H1 (cell line): ENCODE data around the gene KCP. TPM values are rescaled to one million over a fixed set of nuclear protein-coding genes. Genes with fewer than 3 reads are reported as not detected.
A peak's percentile ranks its signal among the peaks of the same experiment; 100 is the strongest.

Source experiments
- CTCF ChIA-PET: fragments of 300-600 bp; sonication (Branson Sonifier 250); formaldehyde crosslinking; loops from one replicate; lab custom pipeline; 2021; ENCODE audit not compliant: partially characterized antibody; lab: Charles Lee
- POLR2A ChIA-PET: fragments of 300-600 bp; sonication (Branson Sonifier 250); formaldehyde crosslinking; loops from one replicate; lab custom pipeline; 2021; ENCODE audit warnings: inconsistent platforms; ENCODE audit not compliant: partially characterized antibody; lab: Charles Lee
- DNase-seq, 2 experiments: peaks; one replicate each; pipeline versions ENCODE4 v3.0.0 to v3.0.0-alpha.2; 2010 to 2022; ENCODE audit warnings: low spot score in 2 of 2, low read depth in 1 of 2, mixed read lengths in 1 of 2
- FAIRE-seq: peaks from 2 replicates; lab custom pipeline; 2011; peaks lifted over from hg19 to GRCh38; lab: Jason Lieb, UNC
- H2AFZ ChIP-seq: 2 replicates; pipeline ENCODE4 v1.8.1; 2012; ENCODE audit warnings: low read length, inconsistent platforms
- H2AK5ac ChIP-seq: 2 replicates; pipeline ENCODE4 v1.6.1; 2013; ENCODE audit warnings: low read depth, low read length
- H2BK120ac ChIP-seq: replicated peaks from 2 replicates; pipeline ENCODE3; 2013; ENCODE audit warnings: low read depth, low read length, inconsistent platforms
- H2BK12ac ChIP-seq: 2 replicates; pipeline ENCODE4 v1.6.1; 2013; ENCODE audit warnings: low read depth, low read length
- H2BK15ac ChIP-seq: 2 replicates; pipeline ENCODE4 v1.6.1; 2013; ENCODE audit warnings: low read length
- H2BK20ac ChIP-seq: 2 replicates; pipeline ENCODE4 v1.6.1; 2013; ENCODE audit warnings: low read length
- H2BK5ac ChIP-seq: 2 replicates; pipeline ENCODE4 v1.6.1; 2013; ENCODE audit warnings: low read depth, low read length
- H3K14ac ChIP-seq: 2 replicates; pipeline ENCODE4 v1.6.1; 2013; ENCODE audit warnings: inconsistent platforms; ENCODE audit not compliant: insufficient read length
- H3K18ac ChIP-seq: 2 replicates; pipeline ENCODE4 v1.6.1; 2013; ENCODE audit warnings: low read length; ENCODE audit errors: extremely low read depth
- H3K23ac ChIP-seq: 2 replicates; pipeline ENCODE4 v1.6.1; 2013; ENCODE audit warnings: inconsistent platforms; ENCODE audit not compliant: insufficient read length
- H3K23me2 ChIP-seq: 2 replicates; pipeline ENCODE4 v1.6.1; 2013; ENCODE audit warnings: low read depth, low read length
- H3K27ac ChIP-seq: 2 replicates; pipeline ENCODE4 v1.6.1; 2011; ENCODE audit warnings: low read depth, low read length, inconsistent platforms
- H3K27me3 ChIP-seq, 4 experiments: replicated peaks in 1 of 4; 1 replicate in 1 of 4; 2 replicates in 3 of 4; pipeline versions ENCODE4 v1.6.1 to v1.8.1; 2011 to 2013; ENCODE audit warnings: low read length in 3 of 4, mild to moderate bottlenecking in 3 of 4, inconsistent platforms in 2 of 4, mixed read lengths in 2 of 4, moderate library complexity in 1 of 4; ENCODE audit not compliant: control insufficient read depth in 3 of 4, insufficient read depth in 3 of 4; ENCODE audit errors: extremely low read depth in 1 of 4
- H3K36me3 ChIP-seq, 4 experiments: 2 replicates each; pipeline versions ENCODE4 v1.6.1 to v1.8.1; 2011 to 2013; ENCODE audit warnings: mild to moderate bottlenecking in 4 of 4, low read length in 3 of 4, moderate library complexity in 2 of 4, control low read depth in 1 of 4, inconsistent platforms in 1 of 4; ENCODE audit not compliant: insufficient read depth in 4 of 4, control insufficient read depth in 2 of 4
- H3K4ac ChIP-seq: replicated peaks from 2 replicates; pipeline ENCODE3; 2013; ENCODE audit warnings: low read length, low read depth, mixed read lengths, inconsistent platforms; ENCODE audit not compliant: insufficient read length
- H3K4me1 ChIP-seq, 4 experiments: replicated peaks in 1 of 4; 1 replicate in 1 of 4; 2 replicates in 3 of 4; pipeline versions ENCODE4 v1.6.1 to v1.8.1; 2011 to 2013; ENCODE audit warnings: low read length in 3 of 4, inconsistent platforms in 2 of 4, mixed read lengths in 1 of 4; ENCODE audit not compliant: insufficient read depth in 4 of 4, control insufficient read depth in 3 of 4
- H3K4me2 ChIP-seq, 2 experiments: 2 replicates each; pipeline versions ENCODE4 v1.6.1 to v1.8.1; 2011 to 2013; ENCODE audit warnings: low read depth in 2 of 2, low read length in 2 of 2, control low read depth in 1 of 2, inconsistent platforms in 1 of 2, mild to moderate bottlenecking in 1 of 2; ENCODE audit not compliant: insufficient read depth in 1 of 2
- H3K4me3 ChIP-seq, 4 experiments: fragments of 200-600, 300-600 bp in 1 of 4; sonication (generic), shearing (Covaris generic), sonication (Bioruptor Twin) in 1 of 4; 2 replicates each; pipeline versions ENCODE4 v1.5.1 to v1.8.1; 2011 to 2016; ENCODE audit warnings: low read length in 4 of 4, low read depth in 3 of 4, control low read depth in 2 of 4, inconsistent platforms in 2 of 4, mild to moderate bottlenecking in 2 of 4, mixed read lengths in 1 of 4, moderate library complexity in 1 of 4; ENCODE audit not compliant: insufficient read depth in 2 of 4; ENCODE audit errors: extremely low read depth in 1 of 4
- H3K56ac ChIP-seq: replicated peaks from 2 replicates; pipeline ENCODE3; 2013; ENCODE audit warnings: low read depth, mild to moderate bottlenecking, mixed read lengths, low read length, inconsistent platforms; ENCODE audit not compliant: insufficient read length
- H3K79me1 ChIP-seq: 2 replicates; pipeline ENCODE4 v1.6.1; 2013; ENCODE audit warnings: low read depth, low read length, control low read depth
- H3K79me2 ChIP-seq, 2 experiments: 2 replicates each; pipeline versions ENCODE4 v1.6.1 to v1.8.1; 2012 to 2013; ENCODE audit warnings: low read length in 2 of 2, mild to moderate bottlenecking in 2 of 2, inconsistent platforms in 1 of 2; ENCODE audit not compliant: insufficient read depth in 2 of 2, control insufficient read depth in 1 of 2
- H3K9ac ChIP-seq, 4 experiments: replicated peaks in 1 of 4; 1 replicate in 1 of 4; 2 replicates in 3 of 4; pipeline versions ENCODE4 v1.6.1 to v1.8.1; 2011 to 2013; ENCODE audit warnings: low read depth in 3 of 4, low read length in 3 of 4, control low read depth in 2 of 4, mild to moderate bottlenecking in 2 of 4, moderate library complexity in 2 of 4, inconsistent platforms in 1 of 4; ENCODE audit errors: extremely low read depth in 1 of 4
- H3K9me3 ChIP-seq, 2 experiments: 2 replicates each; pipeline versions ENCODE4 v1.6.1 to v1.8.1; 2012 to 2013; ENCODE audit warnings: mild to moderate bottlenecking in 2 of 2, moderate library complexity in 2 of 2, control low read depth in 1 of 2, inconsistent platforms in 1 of 2, low read depth in 1 of 2, low read length in 1 of 2, mixed read lengths in 1 of 2; ENCODE audit not compliant: insufficient read depth in 2 of 2
- H4K20me1 ChIP-seq, 2 experiments: replicated peaks in 1 of 2; 2 replicates each; pipeline versions ENCODE3 to v1.8.1; 2011 to 2013; ENCODE audit warnings: inconsistent platforms in 2 of 2, low read length in 2 of 2, mild to moderate bottlenecking in 1 of 2; ENCODE audit not compliant: insufficient read depth in 2 of 2, control insufficient read depth in 1 of 2
- H4K5ac ChIP-seq: 2 replicates; pipeline ENCODE4 v1.6.1; 2013; ENCODE audit warnings: low read length, low read depth, mixed read lengths, inconsistent platforms; ENCODE audit not compliant: insufficient read length
- H4K8ac ChIP-seq: 2 replicates; pipeline ENCODE4 v1.8.0; 2013; ENCODE audit warnings: mild to moderate bottlenecking, moderate library complexity, low read length, inconsistent platforms; ENCODE audit not compliant: insufficient read depth; ENCODE audit errors: extremely low read depth
- H4K91ac ChIP-seq: replicated peaks from 2 replicates; pipeline ENCODE3; 2013; ENCODE audit warnings: low read length, mixed read lengths, inconsistent platforms; ENCODE audit not compliant: insufficient read length
- CBX5 ChIP-seq: fragments of 300-800, 300-1000 bp; sonication (generic); IDR thresholded peaks from 2 replicates; pipeline ENCODE4 v1.7.1; 2016; ENCODE audit warnings: antibody characterized with exemption, low read length, low read depth
- EZH2 ChIP-seq: fragments of 200-600 bp; sonication (generic); IDR thresholded peaks from 2 replicates; pipeline ENCODE4 v1.7.1; 2012; ENCODE audit warnings: low read depth, mild to moderate bottlenecking, moderate library complexity, low read length, inconsistent platforms; ENCODE audit not compliant: severe bottlenecking
- GABPA ChIP-seq: IDR thresholded peaks from 2 replicates; pipeline ENCODE4 v1.6.1; 2011; ENCODE audit warnings: mild to moderate bottlenecking, low read length, moderate library complexity, borderline replicate concordance; ENCODE audit not compliant: insufficient read depth
- JUN ChIP-seq: IDR thresholded peaks from 2 replicates; pipeline ENCODE4 v1.6.1; 2011; ENCODE audit warnings: low read depth, mild to moderate bottlenecking, improper control_type of control experiment, low read length
- PHF8 ChIP-seq: fragments of 200-600 bp; sonication (generic); conservative IDR thresholded peaks from 2 replicates; pipeline ENCODE4 v1.7.1; 2012; ENCODE audit warnings: low read depth, mild to moderate bottlenecking, inconsistent platforms, low read length, moderate library complexity
- POU5F1 ChIP-seq: IDR thresholded peaks from 2 replicates; pipeline ENCODE4 v1.6.1; 2011; ENCODE audit warnings: low read depth, mild to moderate bottlenecking, low read length, moderate library complexity
- SIX5 ChIP-seq: IDR thresholded peaks from 2 replicates; pipeline ENCODE4 v1.6.1; 2011; ENCODE audit warnings: mild to moderate bottlenecking, low read depth, low read length
- SP4 ChIP-seq: IDR thresholded peaks from 2 replicates; pipeline ENCODE4 v1.6.1; 2012; ENCODE audit warnings: low read length, inconsistent platforms
- SUZ12 ChIP-seq: fragments of 200-600 bp; sonication (generic); IDR thresholded peaks from 2 replicates; pipeline ENCODE4 v1.6.1; 2012; ENCODE audit warnings: mild to moderate bottlenecking, inconsistent platforms, low read length, moderate library complexity, mixed read lengths
- WGBS, 2 experiments: shearing (Covaris generic) in 1 of 2; methylation state at CpG; one replicate each; pipeline versions ENCODE4 v1.1.6 to v1.1.7; 2013 to 2015; ENCODE audit warnings: low lambda C conversion rate in 2 of 2, mixed read lengths in 2 of 2, inconsistent platforms in 1 of 2, low coverage in 1 of 2, missing lambda C conversion rate in 1 of 2; ENCODE audit not compliant: insufficient replicate concordance in 2 of 2, insufficient coverage in 1 of 2, insufficient read length in 1 of 2; ENCODE audit errors: extremely low coverage in 1 of 2, missing lambda C conversion rate in 1 of 2; 5-methylcytosine and 5-hydroxymethylcytosine counted together
- polyA plus RNA-seq, 7 experiments: library from polyadenylated mRNA; depleted of rRNA in 3 of 7; stranded (reverse) in 5 of 7; unstranded in 2 of 7; fragments of >200 nt in 5 of 7; fragments of 200-250 nt in 2 of 7; gene quantifications; 1 replicate in 5 of 7; 2 replicates in 1 of 7; 4 replicates in 1 of 7; pipeline versions ENCODE4 v1.2.1 to v1.2.3, GENCODE V29; 2011 to 2013; ENCODE audit warnings: missing spikeins in 2 of 7, mixed read lengths in 2 of 7
- total RNA-seq: library from RNA; stranded (reverse); fragmentation: NEBNext Ultra II Directional; extraction: Animal tissue kit (Norgen Biotek cat#: 25700); gene quantifications from 2 replicates; pipeline ENCODE4 v1.2.1, GENCODE V29; 2021
- TF ChIP-seq, protein P1 (sequence below): IDR thresholded peaks from 2 replicates; pipeline ENCODE4 v1.6.1; 2012; ENCODE audit warnings: low read length, inconsistent platforms
- TF ChIP-seq, protein P2 (sequence below): IDR thresholded peaks from 2 replicates; pipeline ENCODE4 v1.6.1; 2011; ENCODE audit warnings: low read depth, mild to moderate bottlenecking, low read length; ENCODE audit not compliant: insufficient read depth

KCP gene
- total and polyA plus RNA-seq, 2 of the 8 experiments (the other 6 are each of a cell fraction or from before 2014, with no cell fraction given): 1.3 to 2.0 TPM

DNA sequence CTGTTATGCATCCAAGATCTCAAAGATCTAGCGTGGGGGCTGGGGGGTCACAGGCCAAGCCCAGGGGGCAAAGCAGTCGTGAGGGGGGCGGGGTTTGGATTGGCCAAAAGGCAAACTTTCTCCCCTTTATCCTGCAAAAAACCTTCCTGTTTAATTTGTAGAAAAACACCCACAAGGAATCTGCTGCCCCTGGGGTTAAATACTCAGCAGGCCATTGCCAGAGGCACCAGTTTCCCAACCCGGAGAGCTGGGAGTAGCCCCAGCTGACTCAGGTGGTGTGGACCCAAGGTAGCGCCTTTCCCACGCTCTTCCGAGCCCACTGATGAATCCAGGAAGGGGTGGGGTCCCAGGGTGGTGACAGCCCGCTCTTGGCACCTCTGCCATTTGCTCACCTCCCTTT lies 21.4 kb downstream of the KCP start:
- ChIA-PET CTCF (interaction anchor here (0.5 to 2.0 kb wide), 5 partner anchors 9 to 326 kb away, joined by 3 to 8 read pairs (median 4); no protein-coding TSS in a partner anchor), POLR2A (interaction anchor here (1.1 kb wide), 1 partner anchor 21 kb away, joined by 4 read pairs; the partner anchor contains the start of gene KCP)
- H4K20me1 ChIP-seq: peaks cover 0 to 13% of the 10 kb centered on the region in 2 experiments
- H3K27ac ChIP-seq: no peak overlapping the region
- no peak overlapping the region for H2BK120ac ChIP-seq
- H3K79me2 ChIP-seq: no peaks in the 10 kb centered on the region
- peaks cover 0 to 7% (median 4%) of the 10 kb centered on the region in 4 experiments; a peak in 4 of 7 replicates for H3K27me3 ChIP-seq
- H3K23me2 ChIP-seq: peaks cover 20% of the 10 kb centered on the region; the same call in 1 of the 2 replicates
- 0 out of 2 replicates have a peak, but pooled peaks cover 7% of the 10 kb centered on the region for H3K79me1 ChIP-seq
- H4K8ac ChIP-seq: no peak overlapping the region
- H2BK5ac ChIP-seq: no peak overlapping the region
- no peak overlapping the region; the same call in 1 of the 2 replicates for H2BK15ac ChIP-seq
- H3K9me3 ChIP-seq: no peaks in the 10 kb centered on the region
- peak overlapping the region; percentile 78; the same call in 1 of the 2 replicates for H3K18ac ChIP-seq
- no peak overlapping the region for H2BK20ac ChIP-seq
- no peak overlapping the region for H2AK5ac ChIP-seq
- H4K91ac ChIP-seq: no peak overlapping the region
- peak overlapping the region; percentile 24 for H4K5ac ChIP-seq
- H3K9ac ChIP-seq: no peak overlapping the region
- 65% methylated on average over 8 of the region's 8 CpGs; no CpG with 5 or more reads in 1 of the 2 experiments for WGBS, 2 experiments
- H3K36me3 ChIP-seq: no peaks in the 10 kb centered on the region
- peak overlapping the region in 1 of 2 experiments; percentile 47; a peak in 2 of 4 replicates for H3K4me2 ChIP-seq
- FAIRE-seq (no peak), DNase-seq (no peak)
- no peak overlapping the region for H3K56ac ChIP-seq
- H3K14ac ChIP-seq: no peak overlapping the region
- H2BK12ac ChIP-seq: no peak overlapping the region
- H3K4ac ChIP-seq: no peak overlapping the region
- H3K4me1 ChIP-seq: peaks cover 0 to 19% (median 13%) of the 10 kb centered on the region in 4 experiments; a peak in 5 of 7 replicates
- H2AFZ ChIP-seq: no peak overlapping the region
- no peak overlapping the region for H3K23ac ChIP-seq
- H3K4me3 ChIP-seq: no peak overlapping the region
- TF ChIP-seq, protein P1, sequence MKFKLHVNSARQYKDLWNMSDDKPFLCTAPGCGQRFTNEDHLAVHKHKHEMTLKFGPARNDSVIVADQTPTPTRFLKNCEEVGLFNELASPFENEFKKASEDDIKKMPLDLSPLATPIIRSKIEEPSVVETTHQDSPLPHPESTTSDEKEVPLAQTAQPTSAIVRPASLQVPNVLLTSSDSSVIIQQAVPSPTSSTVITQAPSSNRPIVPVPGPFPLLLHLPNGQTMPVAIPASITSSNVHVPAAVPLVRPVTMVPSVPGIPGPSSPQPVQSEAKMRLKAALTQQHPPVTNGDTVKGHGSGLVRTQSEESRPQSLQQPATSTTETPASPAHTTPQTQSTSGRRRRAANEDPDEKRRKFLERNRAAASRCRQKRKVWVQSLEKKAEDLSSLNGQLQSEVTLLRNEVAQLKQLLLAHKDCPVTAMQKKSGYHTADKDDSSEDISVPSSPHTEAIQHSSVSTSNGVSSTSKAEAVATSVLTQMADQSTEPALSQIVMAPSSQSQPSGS: no peak
- TF ChIP-seq PHF8: no peak
- TF ChIP-seq GABPA: no peak
- TF ChIP-seq SIX5: no peak
- TF ChIP-seq POU5F1: no peak
- no peak for TF ChIP-seq JUN
- TF ChIP-seq CBX5: no peak
- TF ChIP-seq EZH2: no peak
- TF ChIP-seq SP4: no peak
- no peak for TF ChIP-seq SUZ12
- TF ChIP-seq, protein P2, sequence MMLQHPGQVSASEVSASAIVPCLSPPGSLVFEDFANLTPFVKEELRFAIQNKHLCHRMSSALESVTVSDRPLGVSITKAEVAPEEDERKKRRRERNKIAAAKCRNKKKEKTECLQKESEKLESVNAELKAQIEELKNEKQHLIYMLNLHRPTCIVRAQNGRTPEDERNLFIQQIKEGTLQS: no peak
